ENCODE results near the gene SLCO2B1.

DNA sequence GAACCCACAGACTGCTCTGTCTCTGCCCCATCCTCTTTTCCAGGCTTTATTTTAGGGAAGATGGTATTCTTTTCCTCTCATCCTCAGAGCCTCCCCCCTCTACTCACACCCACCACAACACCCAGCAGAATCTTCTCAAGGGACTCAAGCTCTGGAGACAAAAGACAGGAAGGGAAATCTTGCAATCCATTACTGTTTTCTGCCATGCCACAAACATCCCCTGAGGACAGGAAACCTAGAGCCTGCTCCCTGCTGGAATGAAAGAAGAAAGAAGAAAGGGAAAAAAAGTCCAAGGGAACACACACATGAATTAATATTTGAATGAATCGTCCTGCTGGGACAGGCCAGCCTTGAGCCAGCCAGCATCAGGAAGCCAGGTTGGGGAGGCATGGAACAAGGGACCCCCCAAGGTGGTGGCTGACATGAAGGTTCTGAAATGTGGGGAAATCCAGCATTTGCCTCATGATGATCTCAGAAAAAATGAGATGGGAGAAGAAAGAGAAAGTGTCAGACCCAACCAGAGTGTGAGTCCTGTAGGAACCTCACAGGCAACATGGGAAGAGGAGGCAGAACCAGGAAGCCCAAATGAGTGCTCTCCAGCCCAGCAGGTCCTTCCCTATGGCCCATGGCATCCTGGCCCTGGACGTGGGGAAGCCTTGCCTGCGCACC lies 34.0 kb downstream of the SLCO2B1 start:
- TF ChIP-seq, protein P1, sequence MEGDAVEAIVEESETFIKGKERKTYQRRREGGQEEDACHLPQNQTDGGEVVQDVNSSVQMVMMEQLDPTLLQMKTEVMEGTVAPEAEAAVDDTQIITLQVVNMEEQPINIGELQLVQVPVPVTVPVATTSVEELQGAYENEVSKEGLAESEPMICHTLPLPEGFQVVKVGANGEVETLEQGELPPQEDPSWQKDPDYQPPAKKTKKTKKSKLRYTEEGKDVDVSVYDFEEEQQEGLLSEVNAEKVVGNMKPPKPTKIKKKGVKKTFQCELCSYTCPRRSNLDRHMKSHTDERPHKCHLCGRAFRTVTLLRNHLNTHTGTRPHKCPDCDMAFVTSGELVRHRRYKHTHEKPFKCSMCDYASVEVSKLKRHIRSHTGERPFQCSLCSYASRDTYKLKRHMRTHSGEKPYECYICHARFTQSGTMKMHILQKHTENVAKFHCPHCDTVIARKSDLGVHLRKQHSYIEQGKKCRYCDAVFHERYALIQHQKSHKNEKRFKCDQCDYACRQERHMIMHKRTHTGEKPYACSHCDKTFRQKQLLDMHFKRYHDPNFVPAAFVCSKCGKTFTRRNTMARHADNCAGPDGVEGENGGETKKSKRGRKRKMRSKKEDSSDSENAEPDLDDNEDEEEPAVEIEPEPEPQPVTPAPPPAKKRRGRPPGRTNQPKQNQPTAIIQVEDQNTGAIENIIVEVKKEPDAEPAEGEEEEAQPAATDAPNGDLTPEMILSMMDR (tag by site-specific recombination; IDR thresholded peaks at IDR 0.05) = no peak
- TF ChIP-seq ZBTB1 (tag by site-specific recombination; IDR thresholded peaks at IDR 0.05) = no peak
- TF ChIP-seq, protein P2, sequence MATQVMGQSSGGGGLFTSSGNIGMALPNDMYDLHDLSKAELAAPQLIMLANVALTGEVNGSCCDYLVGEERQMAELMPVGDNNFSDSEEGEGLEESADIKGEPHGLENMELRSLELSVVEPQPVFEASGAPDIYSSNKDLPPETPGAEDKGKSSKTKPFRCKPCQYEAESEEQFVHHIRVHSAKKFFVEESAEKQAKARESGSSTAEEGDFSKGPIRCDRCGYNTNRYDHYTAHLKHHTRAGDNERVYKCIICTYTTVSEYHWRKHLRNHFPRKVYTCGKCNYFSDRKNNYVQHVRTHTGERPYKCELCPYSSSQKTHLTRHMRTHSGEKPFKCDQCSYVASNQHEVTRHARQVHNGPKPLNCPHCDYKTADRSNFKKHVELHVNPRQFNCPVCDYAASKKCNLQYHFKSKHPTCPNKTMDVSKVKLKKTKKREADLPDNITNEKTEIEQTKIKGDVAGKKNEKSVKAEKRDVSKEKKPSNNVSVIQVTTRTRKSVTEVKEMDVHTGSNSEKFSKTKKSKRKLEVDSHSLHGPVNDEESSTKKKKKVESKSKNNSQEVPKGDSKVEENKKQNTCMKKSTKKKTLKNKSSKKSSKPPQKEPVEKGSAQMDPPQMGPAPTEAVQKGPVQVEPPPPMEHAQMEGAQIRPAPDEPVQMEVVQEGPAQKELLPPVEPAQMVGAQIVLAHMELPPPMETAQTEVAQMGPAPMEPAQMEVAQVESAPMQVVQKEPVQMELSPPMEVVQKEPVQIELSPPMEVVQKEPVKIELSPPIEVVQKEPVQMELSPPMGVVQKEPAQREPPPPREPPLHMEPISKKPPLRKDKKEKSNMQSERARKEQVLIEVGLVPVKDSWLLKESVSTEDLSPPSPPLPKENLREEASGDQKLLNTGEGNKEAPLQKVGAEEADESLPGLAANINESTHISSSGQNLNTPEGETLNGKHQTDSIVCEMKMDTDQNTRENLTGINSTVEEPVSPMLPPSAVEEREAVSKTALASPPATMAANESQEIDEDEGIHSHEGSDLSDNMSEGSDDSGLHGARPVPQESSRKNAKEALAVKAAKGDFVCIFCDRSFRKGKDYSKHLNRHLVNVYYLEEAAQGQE (tag by site-specific recombination; IDR thresholded peaks at IDR 0.05) = no peak
- TF ChIP-seq, protein P3, sequence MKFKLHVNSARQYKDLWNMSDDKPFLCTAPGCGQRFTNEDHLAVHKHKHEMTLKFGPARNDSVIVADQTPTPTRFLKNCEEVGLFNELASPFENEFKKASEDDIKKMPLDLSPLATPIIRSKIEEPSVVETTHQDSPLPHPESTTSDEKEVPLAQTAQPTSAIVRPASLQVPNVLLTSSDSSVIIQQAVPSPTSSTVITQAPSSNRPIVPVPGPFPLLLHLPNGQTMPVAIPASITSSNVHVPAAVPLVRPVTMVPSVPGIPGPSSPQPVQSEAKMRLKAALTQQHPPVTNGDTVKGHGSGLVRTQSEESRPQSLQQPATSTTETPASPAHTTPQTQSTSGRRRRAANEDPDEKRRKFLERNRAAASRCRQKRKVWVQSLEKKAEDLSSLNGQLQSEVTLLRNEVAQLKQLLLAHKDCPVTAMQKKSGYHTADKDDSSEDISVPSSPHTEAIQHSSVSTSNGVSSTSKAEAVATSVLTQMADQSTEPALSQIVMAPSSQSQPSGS (tag by site-specific recombination; IDR thresholded peaks at IDR 0.05; ENCODE audit: low read depth) = no peak
- TF ChIP-seq, protein P4, sequence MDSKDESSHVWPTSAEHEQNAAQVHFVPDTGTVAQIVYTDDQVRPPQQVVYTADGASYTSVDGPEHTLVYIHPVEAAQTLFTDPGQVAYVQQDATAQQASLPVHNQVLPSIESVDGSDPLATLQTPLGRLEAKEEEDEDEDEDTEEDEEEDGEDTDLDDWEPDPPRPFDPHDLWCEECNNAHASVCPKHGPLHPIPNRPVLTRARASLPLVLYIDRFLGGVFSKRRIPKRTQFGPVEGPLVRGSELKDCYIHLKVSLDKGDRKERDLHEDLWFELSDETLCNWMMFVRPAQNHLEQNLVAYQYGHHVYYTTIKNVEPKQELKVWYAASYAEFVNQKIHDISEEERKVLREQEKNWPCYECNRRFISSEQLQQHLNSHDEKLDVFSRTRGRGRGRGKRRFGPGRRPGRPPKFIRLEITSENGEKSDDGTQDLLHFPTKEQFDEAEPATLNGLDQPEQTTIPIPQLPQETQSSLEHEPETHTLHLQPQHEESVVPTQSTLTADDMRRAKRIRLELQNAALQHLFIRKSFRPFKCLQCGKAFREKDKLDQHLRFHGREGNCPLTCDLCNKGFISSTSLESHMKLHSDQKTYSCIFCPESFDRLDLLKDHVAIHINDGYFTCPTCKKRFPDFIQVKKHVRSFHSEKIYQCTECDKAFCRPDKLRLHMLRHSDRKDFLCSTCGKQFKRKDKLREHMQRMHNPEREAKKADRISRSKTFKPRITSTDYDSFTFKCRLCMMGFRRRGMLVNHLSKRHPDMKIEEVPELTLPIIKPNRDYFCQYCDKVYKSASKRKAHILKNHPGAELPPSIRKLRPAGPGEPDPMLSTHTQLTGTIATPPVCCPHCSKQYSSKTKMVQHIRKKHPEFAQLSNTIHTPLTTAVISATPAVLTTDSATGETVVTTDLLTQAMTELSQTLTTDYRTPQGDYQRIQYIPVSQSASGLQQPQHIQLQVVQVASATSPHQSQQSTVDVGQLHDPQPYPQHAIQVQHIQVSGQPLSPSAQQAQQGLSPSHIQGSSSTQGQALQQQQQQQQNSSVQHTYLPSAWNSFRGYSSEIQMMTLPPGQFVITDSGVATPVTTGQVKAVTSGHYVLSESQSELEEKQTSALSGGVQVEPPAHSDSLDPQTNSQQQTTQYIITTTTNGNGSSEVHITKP (tag by site-specific recombination; IDR thresholded peaks at IDR 0.05) = no peak
- no peak for TF ChIP-seq ZNF114 (tag by site-specific recombination; IDR thresholded peaks at IDR 0.05)
- TF ChIP-seq ZNF830 (tag by site-specific recombination; IDR thresholded peaks at IDR 0.05; ENCODE audit: low read depth) = no peak
- no peak for TF ChIP-seq ZNF146 (tag by site-specific recombination; IDR thresholded peaks at IDR 0.05)
- TF ChIP-seq ZNF138 (tag by site-specific recombination; IDR thresholded peaks at IDR 0.05; ENCODE audit: borderline replicate concordance) = no peak

Data from HEK293 (cell line).